NCI-H524 (cell line): ENCODE data around the gene SRPX2.
"Not testable (repeated sequence)": the region's sequence is repeated elsewhere in the genome, so short reads cannot be mapped to it uniquely, and the experiment has no call there.

Experiments
- DNase-seq, 2 experiments: peaks; one replicate each; lab custom pipeline; 2025; lab: John Stamatoyannopoulos, UW

Gene SRPX2

DNA sequence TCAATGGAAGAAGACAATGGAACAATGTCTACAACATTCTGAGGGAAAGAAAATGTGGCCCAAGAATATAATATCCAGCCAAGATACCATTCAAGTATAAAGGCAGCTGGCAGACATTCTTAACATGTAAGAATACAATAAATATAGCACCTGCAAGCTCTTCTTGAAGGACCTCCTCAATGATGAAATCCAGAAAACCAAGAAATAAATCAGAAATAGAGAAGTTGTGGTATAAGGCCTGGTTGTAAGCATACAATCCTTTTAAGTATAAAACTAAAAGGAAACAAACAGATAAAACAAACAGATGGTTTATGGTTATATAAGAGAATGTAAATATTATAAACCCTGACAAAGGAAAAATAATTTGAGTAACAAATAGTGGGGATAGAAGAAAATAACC, 54.6 kb downstream of the SRPX2 start:
- DNase-seq: no peak

DNA sequence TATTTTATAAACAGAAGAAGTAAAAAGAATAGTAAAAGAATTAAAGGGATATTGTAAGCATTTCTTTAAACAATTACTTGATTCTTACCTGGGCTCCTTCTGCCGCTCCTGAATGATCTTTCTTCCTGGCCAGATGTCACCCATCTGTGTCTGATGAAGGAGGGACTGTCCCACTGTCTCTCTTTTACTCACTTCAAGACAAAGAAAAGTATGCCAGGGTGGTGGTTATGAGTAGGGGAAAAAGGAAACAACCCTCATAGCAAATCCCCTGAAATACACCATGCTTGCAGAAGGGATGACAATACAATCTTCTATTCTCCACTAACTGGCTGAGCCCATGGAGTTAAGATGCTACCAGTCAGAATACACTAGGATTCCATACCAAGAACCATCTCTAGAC, 56.8 kb downstream of the SRPX2 start:
- DNase-seq: peak in 1 of 2 experiments; percentile 60

DNA sequence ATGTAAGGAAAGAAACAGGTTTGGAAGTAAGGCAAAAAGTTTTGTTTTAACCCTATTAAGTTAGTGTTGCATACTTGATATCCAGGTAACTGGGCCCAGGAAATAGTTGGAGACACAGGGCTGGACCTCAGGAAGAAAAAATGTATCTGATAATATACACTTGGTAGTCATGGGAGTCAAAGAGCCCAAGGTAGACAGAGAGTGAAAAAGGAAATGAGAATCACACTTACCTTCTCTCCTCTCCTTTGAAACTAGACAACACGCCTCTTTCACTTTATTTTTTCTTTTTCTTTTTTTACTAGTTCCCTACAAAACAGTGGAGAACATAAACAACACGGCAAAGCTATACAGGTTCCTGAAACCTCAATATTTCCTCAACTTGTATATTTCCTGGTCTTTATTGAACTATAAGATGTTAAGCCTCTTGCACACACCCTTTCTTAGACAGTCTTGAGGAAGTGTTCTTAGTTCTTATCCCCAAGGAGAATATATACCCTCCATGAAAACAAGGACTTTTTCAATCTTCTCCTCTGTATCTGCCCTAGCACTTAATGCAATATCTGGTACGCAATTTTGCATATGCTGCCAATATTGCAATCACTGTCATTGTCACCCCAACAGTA, 60.7 kb downstream of the SRPX2 start:
- no peak for DNase-seq

DNA sequence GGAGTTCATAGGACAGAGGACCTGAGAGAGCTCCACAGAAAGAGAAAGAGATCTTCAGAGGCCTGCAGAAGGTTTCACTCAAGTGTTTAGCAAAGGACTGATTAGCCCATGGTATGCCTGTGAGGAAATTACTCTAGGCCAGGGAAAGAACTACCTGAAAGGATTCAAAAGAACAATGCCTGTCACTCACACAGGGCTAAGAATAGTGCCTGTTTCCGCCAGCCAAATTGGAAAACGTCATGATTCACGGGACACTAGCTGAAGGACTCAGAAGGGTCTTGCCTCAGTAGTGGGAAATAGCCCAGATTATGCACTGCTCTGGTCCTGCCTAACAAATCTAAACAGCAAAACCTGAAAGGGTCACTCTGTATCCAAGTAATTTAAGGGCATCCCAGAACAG, 66.8 kb downstream of the SRPX2 start:
- DNase-seq: no peak

DNA sequence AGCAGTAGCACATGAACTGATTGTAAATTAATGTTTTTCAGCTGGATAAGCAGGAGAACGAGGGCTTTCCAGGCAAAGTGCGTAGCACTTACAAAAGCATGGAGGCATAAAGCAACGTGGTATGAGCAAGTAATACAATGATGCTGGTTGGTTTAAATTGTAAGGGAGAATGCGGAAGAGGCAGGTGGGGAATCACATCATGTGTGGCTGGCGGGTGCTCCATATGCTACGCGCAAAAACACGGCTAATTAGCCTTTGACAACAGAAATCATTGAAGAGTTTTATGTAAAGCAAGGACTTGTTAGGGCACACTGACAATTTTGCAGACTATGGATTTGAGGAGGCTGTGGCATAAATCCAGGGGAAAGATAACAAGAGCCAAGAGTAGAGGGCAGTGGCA, 73.4 kb downstream of the SRPX2 start:
- DNase-seq: peak; percentile 81 to 94

DNA sequence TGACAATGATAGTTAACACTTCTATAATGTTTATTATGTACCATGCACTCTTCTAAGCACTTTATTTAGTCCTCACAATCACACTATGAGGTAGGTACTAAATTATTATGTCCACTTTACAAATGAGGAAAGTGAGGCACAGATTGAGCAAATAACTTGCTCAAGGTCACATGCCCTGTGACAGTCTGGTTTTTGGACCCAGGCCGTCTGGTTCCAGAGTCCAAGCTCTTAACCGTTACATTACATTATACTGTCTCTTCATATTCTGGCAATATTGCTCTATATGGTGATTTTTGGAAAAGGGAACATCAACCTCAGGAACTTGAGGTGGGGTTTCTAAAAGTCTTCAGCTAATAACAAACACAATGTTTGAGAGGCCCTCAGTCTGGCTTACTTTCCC, 75.1 kb downstream of the SRPX2 start:
- no peak for DNase-seq

DNA sequence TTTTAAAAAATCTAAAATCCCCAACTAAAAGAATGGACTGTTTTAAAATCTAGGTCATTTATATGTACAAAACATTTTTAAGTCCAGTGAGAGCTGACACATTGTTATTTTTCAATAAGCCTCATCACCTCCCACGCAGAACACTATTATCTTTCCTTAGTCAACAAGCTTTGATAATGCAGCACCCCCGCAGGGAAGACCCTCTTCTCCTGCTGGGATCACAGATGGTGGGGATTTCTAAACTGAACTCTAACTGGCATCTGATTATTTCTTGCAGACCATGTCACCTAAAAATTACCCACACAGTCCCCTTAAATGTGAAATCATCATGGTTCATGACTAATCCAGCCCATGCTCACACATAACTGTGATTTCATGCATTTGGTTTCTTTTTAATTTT, 76.3 kb downstream of the SRPX2 start:
- DNase-seq: peak; percentile 77 to 94

DNA sequence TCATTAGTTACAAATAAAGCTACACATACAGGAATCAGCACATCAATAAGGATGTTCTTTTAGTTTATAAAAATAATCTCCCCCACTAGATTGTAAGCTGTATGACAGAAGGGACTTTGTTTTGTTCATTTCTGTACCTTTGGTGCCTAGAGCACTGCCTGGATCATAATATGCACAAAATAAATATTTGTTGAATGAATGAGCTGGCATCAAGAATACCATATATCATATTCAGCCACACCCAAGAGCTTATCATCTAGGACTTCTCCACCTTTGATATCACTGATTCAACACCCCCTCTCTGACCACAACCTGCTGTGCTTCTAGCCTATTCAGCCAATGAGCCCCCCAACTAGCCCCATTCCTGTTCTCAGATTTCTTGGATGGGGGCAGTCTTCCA, 77.3 kb downstream of the SRPX2 start:
- no peak for DNase-seq

DNA sequence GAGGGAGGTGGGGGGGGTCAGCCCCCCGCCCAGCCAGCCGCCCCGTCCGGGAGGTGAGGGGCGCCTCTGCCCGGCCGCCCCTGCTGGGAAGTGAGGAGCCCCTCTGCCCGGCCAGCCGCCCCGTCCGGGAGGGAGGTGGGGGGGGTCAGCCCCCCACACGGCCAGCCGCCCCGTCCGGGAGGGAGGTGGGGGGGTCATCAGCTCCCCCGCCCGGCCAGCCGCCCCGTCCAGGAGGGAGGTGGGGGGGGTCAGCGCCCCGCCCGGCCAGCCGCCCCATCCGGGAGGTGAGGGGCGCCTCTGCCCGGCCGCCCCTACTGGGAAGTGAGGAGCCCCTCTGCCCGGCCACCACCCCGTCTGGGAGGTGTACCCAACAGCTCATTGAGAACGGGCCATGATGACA, 80.0 kb downstream of the SRPX2 start:
- not testable (repeated sequence) for DNase-seq
